HG02763 (cell line): Measurements from ENCODE around the gene EIF2S3.
A peak's percentile ranks its signal among the peaks of the same experiment; 100 is the strongest.
"Not testable (repeated sequence)": the region's sequence is repeated elsewhere in the genome, so short reads cannot be mapped to it uniquely, and the experiment has no call there.

Experiments used
- ATAC-seq: cut with Tn5 transposase; IDR thresholded peaks from one replicate; pipeline ENCODE4 v1.9.1; 2021; ENCODE audit warnings: mild to moderate bottlenecking, moderate library complexity; ENCODE audit not compliant: unreplicated experiment

Gene EIF2S3

DNA sequence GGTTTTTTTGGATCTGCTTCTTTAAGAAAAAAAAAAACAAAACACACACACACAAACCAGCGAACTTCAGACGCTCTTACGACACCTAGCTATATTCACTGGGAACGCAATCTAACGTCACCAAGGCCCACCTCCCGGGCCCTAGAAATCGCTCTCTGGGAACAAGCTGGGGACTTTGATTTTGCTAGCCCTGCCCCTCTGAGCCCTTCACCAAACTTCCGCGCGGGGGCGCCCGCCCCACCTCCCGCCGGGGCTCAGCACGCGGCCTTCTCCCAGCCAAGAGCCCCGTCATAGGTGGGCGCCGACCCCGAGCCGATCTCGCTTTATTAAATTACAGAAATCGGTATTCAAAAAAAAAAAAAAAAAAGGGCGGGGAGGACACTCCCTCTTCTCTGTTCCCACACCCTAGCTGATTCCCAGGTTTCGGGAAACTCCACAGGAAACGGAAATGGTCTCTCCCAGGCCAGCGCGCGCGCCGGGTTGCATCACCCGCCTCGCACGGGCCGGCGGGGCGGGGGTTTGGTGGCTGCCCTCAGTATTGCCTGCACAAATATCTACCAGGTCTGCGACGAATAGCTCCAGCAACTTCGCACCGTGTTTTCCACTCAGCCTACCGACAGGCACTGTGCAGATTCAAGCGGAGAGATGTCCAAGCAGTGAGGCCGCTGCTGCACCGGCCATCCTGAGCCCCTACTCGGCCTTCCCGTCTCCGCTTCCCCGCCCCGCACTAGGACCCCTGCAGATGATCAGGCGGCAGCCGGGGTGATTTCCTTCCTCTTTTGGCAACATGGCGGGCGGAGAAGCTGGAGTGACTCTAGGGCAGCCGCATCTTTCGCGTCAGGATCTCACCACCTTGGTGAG, at the start of gene EIF2S3:
TSS of gene EIF2S3 (plus strand) at position 775 of the 861 bp plus-strand sequence. CDS start at position 788, 13 bp downstream.
- ATAC-seq, result peak; percentile 91

GRCh38 chrX:24005028-24005427, 49.7 kb upstream of the EIF2S3 start:
- ATAC-seq, result no peak

GRCh38 chrX:24005867-24006266, 48.9 kb upstream of the EIF2S3 start:
- ATAC-seq, result no peak

DNA sequence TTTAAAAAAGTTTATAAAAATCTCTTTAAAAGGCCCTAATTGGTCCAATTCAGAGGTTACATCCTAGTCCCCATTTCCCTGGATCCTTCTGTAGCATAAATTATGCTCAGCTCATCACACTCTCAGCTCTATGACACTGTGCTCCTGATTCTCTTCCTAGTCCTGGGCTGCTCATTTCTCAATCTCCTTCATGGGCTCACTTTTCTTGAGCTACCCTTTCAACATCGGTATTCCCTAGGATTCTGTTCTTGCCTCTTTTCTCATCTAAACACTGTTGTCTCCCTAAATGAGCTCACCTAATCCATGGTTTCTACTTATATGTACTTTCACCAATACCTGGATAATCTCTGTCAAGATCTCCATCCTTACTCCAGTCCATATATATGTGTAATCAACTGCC, 42.5 kb upstream of the EIF2S3 start:
- ATAC-seq, result no peak

- peak; percentile 65 for ATAC-seq
Observed at GRCh38 chrX:24014388-24015018, 40.3 kb upstream of the EIF2S3 start.

DNA sequence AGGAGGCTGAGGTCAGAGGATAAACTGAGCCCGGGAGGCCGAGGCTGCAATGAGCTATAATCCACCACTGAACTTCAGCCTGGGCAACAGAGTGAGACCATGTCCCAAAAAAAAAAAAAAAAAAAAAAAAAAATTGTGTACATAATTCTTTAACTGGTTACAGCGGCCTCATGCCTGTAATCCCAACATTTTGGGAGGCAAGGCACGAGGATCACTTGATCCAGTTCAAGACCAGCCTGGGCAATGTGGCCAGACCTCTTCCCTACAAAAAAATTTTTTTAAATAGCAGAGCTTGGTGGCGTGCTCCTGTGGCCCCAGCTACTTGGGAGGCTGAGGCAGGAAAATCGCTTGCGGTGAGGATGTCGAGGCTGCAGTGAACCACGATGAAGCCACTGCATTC, 37.1 kb upstream of the EIF2S3 start:
- no peak for ATAC-seq

- no peak for ATAC-seq
Observed at GRCh38 chrX:24018809-24019208, 35.9 kb upstream of the EIF2S3 start.

- no peak for ATAC-seq
Observed at GRCh38 chrX:24019448-24019847, 35.3 kb upstream of the EIF2S3 start.

DNA sequence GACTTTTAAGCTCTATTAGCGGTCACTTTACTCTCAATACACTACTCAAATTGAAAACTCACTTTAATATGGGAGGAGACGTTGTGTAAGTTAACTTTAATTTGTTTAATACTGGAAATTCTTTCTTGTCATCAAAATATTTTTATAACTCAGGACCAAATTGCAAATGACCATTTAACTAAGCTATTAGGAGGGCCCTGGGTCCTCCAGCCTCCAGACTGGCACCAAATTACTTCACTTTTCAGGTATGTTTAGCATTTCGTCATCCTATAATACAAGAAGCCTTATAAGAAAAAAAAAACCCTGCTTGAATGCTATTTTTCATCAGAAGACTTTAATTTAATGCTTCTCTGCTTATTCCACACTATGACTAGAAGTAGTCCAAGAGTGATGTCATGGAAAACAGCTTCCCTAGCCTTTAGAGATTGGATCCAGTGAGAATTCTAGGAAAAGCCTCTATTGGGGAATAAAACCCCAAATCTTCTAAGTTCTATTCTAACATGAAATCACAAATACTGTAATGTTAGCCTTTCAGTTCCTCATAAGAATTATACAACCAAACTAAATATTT, 34.4 kb upstream of the EIF2S3 start:
- no peak for ATAC-seq

GRCh38 chrX:24023544-24023943, 31.2 kb upstream of the EIF2S3 start:
- ATAC-seq, result no peak

GRCh38 chrX:24023972-24024669, 30.6 kb upstream of the EIF2S3 start:
- no peak for ATAC-seq

DNA sequence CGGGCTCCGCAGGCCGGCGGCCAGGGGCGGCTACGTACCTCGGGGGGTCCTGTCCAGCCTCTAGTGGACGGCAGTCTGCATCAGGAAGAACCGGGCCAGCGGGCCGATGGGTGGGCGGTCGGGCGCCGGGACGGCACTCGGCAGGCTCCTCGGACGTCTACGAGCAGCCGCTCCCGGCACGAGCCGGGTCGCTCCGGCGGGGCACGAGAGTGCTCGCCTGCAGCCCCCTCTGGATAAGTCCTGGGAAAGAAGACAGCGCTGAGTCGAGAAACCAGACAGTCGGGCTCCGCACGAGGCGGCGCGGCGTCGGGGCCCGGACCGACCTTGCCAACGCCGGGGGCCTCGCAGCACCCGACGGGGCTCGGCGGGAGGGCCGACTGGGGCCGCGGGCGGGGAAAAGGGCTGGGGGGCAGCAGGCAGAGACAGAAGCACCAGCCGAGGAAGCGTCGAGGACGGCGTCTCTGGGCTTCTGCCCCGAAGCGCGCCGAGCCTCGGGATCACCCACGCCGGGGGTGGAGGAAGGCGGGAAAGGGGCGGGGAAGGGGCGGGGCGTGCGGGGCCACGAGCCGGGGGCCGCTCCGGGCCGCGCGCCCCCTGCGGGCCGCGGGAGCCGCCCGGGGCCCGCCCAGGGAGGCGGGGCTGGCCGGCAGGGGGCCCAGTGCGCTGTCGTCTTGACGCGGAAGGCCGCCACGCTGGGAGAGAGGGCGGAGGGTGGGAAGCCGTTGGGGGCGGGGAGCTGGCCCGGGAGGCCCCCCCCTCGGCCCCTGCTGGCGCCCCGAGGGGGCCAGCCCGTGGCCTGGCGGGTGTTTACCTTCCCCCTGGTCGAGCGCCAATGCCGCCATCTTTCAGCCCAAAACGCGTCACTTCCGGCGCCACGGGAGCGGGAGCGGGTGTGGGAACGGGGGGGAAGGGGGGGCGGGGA, 29.7 kb upstream of the EIF2S3 start:
- peak; percentile 87 for ATAC-seq

DNA sequence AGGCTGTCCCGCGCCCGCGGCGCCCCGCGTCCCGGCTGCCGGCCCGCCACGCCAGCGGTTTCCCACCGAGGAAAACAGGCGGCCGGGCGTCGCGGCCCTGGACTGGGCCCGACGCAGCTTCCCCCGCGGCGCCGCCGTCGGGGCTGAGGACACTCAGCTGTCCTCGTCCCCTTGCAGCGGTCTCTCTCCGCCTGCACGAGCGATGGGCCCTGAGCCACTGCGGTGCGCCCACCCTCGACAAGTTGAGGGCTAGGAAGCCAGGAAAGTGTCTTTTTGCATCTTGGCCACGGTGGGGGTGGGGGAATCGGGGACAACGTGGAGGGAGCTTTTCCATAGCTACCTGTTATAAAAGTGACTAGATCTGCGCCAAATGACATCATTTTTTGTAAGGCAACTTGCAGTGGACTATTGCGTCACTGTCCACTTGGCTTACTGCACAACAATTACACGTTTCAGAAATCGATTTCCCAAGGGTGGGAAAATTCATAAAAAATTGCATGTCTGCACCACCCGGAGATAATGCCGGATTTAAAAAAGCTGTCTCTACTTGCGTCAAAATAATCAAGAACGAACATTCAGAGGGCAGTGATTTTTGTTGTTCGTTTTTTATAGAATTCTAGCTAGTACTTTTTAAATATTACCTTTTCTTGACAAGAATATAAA, 28.9 kb upstream of the EIF2S3 start:
- peak; percentile 28 for ATAC-seq

DNA sequence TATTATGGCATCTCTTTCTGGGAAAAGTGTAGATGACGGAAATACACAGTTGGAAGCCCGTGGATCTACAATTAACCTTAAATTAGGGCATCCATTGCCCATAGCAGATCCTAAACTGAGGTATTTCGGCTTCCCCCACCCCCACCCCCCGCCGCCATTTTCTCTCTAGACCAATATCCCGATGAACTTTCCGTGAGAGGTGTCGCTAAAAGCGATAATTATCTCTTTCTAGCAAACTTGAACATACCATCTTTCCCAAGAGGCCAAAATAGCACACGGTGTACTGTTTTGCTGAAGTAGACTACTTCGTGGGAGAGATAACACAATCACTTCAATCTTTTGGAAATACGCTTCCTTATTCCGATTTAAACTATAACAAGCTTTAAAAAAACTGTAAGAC, 28.3 kb upstream of the EIF2S3 start:
- no peak for ATAC-seq

GRCh38 chrX:24027086-24027485, 27.7 kb upstream of the EIF2S3 start, which contains the start of gene KLHL15:
Gene KLHL15, minus strand, starts transcription at chrX:24027186. Its CDS starts 20,493 bp downstream, at chrX:24006693.
- ATAC-seq, result no peak

- ATAC-seq, result no peak
Observed at GRCh38 chrX:24027985-24028384, 26.8 kb upstream of the EIF2S3 start.

DNA sequence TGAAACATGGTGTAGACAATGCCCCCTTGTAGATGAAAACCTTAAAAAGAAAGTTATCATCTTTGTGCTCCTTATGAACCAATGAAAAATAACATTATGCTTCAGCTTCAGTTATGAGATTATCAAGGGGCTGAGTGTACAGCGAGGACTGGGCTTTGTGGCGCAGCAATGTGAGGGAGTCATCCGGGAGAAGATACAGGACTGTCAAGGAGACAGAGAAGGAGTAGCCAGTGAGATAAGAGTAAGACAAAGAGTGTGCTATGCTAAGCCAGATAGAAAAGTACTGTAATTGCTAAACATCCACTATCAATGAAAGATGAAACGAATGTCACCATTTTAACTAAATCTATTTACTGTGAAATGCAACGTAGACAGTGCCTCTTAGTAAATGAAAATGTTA, 24.2 kb upstream of the EIF2S3 start:
- ATAC-seq, result no peak

- ATAC-seq, result no peak
Observed at GRCh38 chrX:24034485-24034884, 20.3 kb upstream of the EIF2S3 start.

GRCh38 chrX:24037729-24038128, 17.0 kb upstream of the EIF2S3 start:
- ATAC-seq, result no peak

DNA sequence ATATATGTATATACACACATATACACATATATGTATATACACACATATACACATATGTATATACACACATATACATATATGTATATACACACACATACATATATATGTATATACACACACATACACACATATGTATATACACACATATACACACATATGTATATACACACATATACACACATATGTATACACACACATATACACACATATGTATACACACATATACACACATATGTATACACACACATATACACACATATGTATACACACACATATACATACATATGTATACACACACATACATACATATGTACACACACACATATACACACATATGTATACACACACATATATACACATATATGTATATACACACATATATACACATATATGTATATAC, 8.7 kb upstream of the EIF2S3 start:
- not testable (repeated sequence) for ATAC-seq
